Right hindlimb (tissue), 1 donor: ENCODE measurements around the gene DMD.
A peak's percentile ranks its signal among the peaks of the same experiment; 100 is the strongest.
"Not testable (repeated sequence)": the region's sequence is repeated elsewhere in the genome, so short reads cannot be mapped to it uniquely, and the experiment has no call there.

Experiments
- DNase-seq: peaks from one replicate; pipeline ENCODE4 v3.0.0-alpha.2; 2018

The DMD gene

DNA sequence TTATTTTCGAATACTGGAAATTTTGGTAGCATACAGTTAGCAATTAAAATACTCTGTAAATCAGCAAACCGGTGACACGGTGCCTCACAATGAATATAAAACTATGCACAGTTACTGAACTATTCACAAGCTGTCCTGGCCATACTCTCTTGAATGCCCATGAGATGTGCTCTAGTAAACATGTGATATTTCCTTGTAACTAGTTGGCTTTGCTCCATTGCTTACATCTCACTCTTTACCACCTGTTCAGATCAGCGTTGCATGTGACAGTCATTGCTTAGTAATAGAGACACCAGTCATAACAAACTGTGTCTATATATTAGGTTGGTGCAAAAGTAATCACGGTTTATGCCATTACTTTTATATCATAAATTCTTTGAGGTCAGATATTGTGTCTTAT, 1241.6 kb downstream of the DMD start:
- no peak for DNase-seq

DNA sequence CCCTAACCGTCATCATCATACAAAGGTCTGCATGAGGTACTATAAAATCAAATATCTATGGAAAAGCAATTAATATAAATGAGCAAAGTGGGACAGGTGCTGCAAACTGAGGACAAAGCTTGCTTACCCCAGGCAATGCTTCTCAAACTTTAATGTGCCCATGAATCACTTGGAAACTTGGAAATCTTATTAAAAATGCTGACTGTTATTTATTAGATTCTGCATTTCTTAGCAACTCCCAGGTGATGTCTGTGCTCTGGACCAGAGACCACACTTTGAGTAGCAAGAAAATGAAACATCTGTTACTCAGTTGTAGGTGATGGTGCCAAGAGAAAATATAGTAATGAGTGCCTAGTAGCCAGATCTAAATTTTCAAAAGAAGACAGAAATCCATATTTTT, 1249.1 kb downstream of the DMD start:
- no peak for DNase-seq

DNA sequence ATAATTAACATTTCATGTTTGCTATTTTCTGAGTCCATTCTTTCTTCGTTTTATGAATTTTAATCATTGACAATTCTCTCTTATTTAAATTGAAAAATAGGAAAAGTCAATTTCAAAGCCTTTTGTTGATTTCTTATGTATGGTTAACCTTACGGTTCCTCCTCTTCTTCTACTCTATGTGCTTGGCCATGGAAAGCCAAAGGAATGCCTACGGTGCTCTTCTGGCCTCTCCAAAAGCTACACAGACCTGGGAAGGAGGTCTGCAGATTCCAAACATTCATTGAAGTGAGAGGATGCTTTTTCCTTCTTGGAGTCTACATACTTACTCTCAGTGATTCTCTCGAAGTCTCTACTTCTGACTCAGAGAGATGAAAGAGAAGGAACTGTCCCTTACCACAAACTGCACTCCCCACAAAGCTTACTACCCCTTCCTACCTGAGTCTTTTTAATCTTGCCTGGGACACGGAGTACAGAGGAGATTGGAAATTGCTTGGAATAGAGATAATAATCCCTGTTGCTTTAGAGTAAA, 1276.4 kb downstream of the DMD start:
- DNase-seq = no peak

DNA sequence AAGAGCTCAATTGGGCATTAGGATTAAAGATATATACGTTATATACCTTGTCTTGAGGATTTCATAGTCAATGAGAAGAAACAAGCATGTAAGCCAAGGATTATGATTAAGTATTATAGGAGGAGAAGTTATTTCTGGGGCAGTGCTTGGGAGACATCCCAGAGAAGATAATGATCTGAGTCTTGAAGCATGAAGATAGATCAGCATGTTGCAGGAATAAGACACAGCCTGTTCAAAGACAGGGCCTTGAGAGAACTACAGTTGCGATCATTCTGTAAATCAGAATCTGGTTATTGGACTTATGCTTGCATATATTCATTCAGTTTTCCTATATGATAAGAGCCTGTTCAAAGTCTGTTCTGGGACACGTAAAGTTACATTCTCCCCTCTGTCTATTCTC, 1277.3 kb downstream of the DMD start:
- no peak for DNase-seq

DNA sequence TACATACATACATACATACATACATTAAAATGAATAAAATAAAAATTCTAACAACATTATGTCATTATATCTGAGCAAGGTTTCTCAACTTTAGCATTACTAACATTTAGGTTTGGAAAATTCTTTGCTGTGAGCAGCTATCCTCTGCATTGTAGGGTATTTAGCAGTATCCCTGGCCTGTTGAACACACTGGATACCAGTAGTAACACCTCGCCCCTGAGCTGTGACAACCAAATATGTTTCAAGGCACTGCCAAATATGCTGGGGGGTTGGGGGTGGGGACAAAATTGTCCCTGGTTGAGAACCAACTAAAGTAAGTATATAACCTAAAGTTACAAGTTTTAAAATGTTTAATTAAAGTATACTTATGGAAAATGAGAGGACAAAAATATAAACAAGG, 1278.6 kb downstream of the DMD start:
- no peak for DNase-seq

DNA sequence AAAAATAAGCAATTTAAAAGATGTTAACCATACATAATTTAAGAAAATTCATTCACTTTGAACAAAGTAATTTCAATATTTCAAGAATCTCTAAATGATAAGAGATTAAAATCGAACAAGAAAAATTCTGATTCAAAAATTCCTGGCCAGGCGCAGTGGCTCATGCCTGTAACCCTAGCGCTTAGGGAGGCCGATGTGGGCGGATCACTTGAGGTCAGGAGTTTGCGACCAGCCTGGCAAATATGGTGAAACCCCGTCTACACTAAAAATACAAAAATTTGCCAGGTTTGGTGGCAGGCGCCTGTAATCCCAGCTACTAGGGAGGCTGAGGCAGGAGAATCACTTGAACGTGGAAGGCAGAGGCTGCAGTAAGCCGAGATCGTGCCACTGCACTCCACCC, 1279.0 kb downstream of the DMD start:
- DNase-seq = not testable (repeated sequence)

DNA sequence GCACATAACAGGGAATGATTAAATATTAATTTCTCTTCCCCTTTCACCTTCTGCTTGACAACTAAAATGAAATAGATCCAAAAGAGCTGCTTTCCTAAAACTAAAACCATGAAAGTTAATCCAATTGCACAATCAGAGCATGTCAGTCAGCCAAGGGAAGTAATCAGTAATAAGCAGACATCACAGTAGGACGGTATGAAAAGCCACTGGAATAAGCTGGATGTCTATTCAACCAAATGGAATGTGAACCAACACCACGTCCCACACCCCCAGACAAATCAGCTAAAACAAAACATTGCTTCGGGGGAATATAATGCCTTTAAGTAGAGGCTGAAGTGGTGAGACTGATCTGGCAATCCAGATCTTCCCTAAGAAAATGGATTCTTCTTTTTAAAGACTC, 1280.1 kb downstream of the DMD start:
- DNase-seq = no peak

DNA sequence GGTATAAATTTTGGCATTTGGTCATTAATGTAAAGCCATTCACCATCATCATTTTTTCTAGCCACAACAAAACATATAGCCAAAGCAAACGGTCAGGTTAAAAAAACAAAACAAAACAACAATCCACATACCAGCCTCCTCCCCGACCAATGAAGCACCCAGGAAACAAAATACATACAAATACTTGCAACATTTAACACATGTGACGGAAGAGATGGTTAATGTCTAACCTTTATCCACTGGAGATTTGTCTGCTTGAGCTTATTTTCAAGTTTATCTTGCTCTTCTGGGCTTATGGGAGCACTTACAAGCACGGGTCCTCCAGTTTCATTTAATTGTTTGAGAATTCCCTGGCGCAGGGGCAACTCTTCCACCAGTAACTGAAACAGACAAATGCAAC, 1282.0 kb downstream of the DMD start:
- no peak for DNase-seq

DNA sequence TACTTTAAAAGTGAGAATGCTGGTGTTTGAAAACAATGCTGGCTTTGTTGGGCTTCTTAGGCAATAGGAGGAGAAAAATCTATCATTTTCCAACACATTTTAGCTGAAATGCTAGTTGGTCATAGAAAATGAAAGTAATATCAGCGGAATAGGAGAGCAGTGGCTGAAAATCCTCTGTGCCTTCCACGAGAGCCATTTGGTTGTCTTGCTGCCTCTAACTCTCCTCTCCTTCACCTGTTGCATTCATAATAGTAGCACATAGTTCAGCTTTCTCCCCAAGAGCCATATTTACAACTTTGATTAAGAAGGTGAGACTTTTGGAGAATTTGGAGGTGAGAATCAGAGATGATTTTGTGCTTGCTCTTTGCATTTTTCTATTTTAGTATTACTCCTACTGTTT, 1290.1 kb downstream of the DMD start:
- no peak for DNase-seq

DNA sequence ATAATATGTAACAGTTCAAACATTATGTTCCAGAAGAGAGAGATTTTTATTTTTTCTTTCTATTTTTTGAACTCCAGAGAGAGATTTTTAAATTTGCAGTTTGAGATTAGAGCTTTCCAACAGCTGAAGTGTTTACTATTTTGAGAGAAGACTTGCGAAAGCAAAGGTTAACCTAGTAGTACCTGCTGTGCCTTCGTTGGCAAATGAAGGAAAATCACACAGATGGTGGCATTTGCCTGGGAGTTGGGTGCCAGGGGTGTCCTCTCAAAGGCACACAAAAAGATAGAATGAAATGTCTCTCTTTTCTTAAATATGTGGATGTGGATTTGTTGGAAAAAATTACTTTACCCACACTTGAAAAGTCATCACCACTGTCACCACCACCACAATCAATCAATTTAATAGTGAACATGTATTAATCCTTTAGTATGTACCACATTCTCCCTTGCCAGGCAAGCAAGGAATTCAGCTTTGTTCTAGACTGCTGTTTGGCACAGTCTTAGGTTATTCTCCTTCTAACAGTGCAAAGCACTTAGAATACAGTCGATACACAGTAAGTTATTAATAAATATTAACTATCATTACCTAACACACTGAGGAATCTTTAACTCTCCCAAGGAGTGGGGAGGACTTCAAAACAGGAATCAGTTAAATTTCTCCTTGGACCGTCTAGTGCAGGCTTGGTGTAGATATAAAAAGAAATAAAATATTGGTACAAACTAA, 1301.3 kb downstream of the DMD start:
- DNase-seq = no peak

DNA sequence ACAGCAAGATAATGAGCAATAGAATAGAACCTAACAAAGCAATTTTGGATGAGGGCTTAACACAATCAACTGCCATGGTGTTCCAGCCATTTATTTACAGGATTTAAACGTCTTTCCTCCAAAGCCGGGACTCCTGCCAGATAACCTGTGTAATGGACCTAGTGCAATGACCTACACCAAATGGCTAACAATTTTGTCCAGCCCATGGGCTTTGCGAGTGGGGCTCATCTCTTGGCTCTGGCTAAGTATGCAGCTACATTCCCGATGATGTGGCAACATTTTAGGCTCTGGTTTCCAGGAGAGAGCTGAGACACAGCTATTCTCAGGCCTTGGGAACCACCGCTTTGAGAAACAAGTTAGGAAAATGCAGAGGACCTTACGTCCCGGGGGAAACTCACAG, 1317.2 kb downstream of the DMD start:
- no peak for DNase-seq

DNA sequence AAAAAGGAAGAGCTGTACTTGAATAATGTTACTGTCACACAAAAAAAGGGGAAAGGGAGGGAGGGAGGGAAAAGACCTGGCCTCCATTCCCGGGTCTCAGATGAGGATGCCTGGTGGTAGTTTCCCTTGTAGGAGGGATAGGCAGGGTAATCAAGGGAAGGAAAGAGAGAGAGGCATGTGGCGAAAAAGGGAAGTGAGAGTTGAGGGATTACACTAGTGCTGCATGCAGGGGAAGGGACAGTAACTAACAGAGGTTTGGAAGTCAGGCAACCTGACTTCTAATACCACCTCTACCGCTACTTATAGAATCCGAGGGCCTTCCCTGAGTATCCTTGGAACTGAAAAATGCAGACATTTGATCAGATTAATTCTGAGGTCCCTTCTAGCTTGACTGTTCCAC, 1317.8 kb downstream of the DMD start:
- DNase-seq = no peak

DNA sequence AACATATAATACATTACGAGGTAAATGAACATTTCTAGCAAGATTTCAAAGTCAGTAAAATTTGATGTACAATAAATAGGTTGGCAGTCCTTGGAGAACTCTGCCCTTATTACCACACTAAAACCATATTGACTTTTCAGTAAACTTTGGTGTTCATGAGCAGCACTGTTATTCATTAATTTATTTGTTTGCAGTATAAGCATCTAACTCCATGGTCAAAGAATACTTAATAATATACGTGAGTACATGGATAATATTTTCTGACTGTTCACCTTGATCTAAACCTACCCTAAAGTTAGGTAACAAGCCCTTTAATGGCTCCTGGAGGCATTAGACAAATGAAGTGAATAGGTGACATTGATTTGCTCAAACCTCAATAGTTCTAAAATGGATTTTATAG, 1322.3 kb downstream of the DMD start:
- DNase-seq = no peak

DNA sequence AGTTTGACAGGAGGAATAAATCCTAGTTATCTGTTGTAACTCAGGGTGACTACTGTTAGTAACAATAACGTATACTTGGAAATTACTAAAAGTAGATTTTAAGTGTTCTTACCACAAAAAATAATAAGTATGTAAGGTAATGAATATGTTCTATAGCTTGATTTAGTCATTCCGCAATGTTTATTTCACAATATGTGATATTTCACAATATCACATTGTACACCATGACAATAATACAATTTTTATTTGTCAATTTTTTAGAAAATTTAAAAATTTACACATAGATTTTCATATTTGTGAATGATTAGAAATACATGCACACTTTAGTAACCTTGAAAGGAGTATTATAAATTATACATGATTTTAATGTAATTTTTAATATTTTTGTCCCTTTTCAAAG, 1326.8 kb downstream of the DMD start:
- DNase-seq = no peak

DNA sequence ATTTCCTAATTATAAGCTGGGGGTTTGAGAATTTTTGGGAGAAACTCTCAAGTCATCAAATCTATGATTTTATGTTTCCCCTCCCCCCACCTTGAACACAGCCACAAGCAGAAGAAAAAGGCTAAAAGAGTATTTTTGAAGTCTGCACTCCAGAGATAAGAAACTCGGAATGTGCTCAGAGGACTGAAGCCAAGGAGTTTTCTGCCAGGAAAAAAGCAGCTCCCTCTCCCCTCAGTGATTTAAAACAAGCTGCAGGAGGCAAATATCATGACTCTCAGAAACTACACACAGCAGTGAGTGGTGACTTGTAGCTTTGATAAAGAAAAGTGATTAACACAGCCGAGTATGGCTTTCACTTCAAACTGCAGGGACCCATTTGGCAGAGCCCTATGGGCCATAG, 1339.3 kb downstream of the DMD start:
- DNase-seq = peak; percentile 18

DNA sequence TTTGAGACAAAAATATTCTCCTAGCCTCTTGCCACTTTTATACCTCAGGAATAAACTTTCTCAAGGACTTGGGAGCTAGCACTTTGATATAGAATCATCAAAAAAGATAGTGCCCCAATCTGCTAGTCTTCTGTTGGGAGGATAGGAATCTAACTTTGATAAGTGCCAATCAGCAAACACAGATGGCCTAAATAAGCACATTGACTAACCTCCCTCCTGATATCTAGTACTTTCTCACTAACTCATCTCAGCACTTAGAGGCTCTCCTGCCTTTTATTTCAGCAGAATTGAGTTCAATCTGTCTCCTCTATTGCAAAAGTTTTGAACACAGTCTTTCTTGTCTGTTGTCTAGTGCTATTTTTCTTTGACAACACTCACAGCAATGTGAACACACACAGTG, 1341.1 kb downstream of the DMD start:
- no peak for DNase-seq

DNA sequence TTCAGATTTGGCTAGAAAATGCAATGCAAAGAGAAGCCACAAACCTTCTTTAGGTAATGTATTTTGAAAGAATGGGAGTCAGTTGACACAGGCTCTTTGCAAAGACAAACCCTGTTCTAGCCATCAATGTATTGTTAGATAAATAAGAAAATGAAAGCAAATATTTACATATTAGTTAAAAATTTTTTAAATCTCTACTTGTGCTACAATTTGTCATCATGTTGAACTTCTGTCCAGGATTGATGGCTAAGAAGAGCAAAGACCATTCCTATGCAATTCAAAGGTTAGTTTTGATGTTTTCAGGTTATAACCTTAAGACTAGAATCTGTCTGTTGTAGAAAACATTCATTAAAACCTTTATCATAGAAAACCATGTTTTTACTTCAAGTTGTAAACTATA, 1350.7 kb downstream of the DMD start:
- no peak for DNase-seq

DNA sequence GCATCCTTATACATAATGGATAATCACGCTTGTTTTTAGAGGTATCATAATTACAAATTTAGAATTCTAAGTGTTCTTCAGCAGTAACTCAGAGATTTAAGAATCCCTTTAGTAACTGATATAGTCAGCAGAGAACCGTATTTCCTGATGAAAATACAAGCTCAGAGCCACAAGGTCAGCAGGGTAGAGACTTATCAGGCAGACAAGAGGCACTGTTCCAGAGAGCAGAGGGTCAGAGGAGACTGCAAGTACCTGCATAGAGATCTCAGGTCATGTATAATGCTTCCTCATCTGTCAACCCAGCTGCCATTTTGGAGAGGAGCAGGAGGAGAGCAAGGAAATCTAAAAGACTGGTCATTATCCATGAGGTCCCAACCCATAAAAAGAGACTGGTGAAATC, 1352.4 kb downstream of the DMD start:
- DNase-seq = no peak

DNA sequence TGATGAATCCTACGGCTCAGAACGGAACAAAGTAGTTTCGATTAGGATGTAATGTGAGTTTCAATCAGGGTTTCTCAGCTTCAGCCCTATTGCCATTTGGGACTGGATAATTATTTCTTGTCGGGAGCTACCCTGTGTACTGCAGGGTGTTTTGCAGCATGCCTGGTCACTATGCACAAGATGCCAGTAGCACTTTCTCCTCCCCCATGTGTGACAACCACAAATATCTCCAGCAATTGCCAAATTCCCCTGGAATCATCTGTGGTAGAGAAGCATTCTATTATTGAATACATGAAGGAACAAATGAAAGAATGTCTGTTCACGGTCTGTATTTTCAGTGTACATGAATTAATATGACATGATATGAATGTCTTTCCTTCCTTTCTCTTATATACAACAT, 1356.6 kb downstream of the DMD start:
- DNase-seq = no peak

DNA sequence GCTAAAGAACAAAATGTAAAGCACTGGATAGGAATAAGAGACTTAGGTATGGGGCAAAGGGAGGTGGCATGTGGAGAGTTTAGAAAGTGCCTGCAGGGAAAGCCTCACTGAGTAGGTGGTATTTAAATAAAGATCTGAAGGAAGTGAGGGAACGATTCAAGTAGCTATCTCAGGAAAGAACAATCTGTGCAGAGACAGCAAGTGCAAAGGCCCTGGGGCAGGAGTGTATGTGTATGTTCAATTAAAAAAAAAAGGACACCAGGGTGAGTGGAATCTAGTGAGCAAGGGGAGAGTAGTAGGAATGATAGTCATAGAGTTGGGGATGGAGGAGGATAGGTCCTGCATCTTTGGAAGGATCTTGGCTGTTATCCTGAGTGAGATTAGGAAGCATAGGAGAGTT, 1359.6 kb downstream of the DMD start:
- DNase-seq = no peak

DNA sequence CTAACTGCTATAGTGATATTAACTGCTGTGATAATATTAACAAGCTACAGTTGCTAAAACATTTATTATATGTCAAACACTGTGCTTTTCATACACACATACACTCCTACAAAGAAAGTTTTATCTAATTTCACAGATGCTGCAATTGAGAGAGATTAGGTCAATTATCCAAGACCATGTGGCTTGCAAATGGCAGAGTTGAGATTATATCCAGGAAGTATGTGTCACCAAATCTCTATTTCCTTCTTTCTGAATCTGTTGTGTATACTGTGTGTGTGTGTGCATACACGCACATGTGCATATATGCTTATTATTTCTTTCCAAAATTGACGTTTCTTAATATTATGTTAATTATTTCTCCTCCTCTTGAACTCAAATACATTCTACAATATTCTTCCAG, 1363.6 kb downstream of the DMD start:
- DNase-seq = no peak

DNA sequence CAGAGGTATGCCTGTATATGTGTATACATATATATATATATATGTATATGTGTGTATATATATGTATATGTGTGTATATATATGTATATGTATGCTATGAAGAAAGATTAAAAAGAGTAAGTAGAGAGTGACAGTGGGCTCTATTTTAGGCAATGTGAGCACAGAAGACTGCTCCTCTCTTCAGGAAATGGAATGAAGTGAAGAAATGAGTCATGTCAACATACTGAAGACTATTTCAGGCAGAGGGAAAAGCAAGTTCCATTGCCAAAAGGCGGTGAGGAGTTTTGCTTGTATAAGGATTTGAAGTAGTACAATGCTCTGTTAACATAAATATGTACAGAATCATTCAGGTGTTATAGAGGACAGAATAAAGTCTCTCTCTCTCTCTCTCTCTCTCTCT, 1366.3 kb downstream of the DMD start:
- no peak for DNase-seq

DNA sequence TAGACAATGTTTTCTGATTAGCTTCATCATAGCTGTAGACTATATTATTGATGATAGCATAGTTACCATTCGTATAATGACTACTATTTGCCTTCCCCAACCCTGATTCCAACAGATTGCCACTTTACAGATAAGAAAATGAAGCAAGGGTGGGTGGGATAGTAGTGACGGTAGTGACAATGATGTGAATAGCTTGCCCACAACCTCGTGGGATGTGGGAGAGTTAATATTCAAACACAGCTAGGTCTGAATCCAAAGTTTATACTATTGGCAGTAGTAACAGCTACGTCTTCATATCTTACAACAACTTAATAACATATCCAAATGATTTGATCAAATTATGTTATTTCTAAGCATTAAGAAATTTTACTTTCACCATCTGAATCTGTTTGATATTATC, 1372.7 kb downstream of the DMD start:
- no peak for DNase-seq

DNA sequence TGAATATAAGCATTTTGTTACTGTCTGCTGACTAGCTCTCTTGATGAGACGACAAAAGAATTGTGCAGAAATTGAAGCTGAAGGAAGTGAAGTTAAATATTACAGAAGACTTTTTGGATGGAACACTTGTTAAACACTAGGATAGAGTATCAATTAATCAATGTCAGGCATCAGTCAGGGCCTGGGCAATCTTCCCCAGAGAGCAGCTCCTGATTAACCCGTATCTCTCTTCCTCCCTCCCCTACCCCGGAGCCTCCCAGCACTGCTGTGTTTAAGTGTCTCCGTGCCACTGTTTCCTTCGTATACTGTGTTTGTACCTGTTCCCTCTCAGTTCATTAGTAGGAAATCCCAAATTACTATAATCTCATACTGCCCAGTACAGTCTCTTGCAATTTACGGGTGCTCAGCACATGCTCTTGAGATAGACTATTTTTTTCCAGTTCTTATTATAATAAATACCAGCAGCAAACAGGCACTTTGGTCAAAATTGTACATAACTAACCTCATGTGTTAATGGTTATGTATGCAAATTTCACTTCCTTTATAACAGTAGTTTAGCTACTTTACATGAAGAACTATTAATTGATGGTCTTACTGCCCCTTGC, 1373.8 kb downstream of the DMD start:
- DNase-seq = no peak

DNA sequence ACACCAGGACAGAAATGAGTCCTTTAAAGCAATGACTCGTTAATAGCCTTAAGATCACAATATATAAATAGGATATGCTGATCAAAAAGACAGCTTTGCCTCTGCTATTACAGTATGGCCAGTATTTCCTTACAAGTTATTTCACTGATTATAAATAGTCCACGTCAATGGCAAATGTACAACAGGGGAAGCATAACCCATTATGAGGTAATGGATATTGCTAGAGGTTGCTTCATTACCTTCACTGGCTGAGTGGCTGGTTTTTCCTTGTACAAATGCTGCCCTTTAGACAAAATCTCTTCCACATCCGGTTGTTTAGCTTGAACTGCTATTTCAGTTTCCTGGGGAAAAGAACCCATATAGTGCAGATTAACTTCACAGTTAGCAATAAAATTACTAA, 1374.9 kb downstream of the DMD start:
- no peak for DNase-seq
